Sigmoid colon (tissue), 3 donors: ENCODE data around the gene PRKD1.

Experiments used
- POLR2A ChIP-seq, 2 donors: fragments of 450-650 bp; IDR thresholded peaks; one replicate each; pipeline ENCODE4 v1.6.1; 2016; ENCODE audit warnings: antibody characterized with exemption in 2 of 2, mild to moderate bottlenecking in 2 of 2, moderate library complexity in 2 of 2
- TF ChIP-seq, protein P1 (sequence below), 4 experiments: fragments of 450-650 bp in 3 of 4; fragments of 200-600 bp in 1 of 4; IDR thresholded peaks; one replicate each; pipeline ENCODE4 v1.5.1; 2016 to 2019; ENCODE audit warnings: antibody characterized with exemption in 4 of 4, mild to moderate bottlenecking in 3 of 4, moderate library complexity in 2 of 4

DNA sequence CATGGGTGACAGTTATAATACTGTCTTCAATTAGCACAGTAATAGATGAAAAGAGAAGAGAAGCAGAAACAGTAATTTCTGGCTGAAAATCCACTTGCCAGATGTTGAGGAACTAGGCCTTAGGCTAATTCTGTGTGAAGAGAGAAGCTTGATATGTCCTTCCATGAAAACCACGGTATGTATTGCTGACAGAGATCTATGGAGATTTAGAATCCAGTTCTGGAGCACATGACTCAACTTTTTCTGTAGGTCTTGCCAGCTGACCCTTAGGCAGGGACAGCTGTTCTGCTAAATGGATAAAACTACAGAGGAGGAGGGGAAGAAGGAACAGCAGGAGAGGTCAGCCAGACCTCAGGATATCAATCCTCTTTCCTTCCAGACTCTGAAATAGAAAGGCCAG, 211.5 kb downstream of the PRKD1 start:
- TF ChIP-seq, protein P1, sequence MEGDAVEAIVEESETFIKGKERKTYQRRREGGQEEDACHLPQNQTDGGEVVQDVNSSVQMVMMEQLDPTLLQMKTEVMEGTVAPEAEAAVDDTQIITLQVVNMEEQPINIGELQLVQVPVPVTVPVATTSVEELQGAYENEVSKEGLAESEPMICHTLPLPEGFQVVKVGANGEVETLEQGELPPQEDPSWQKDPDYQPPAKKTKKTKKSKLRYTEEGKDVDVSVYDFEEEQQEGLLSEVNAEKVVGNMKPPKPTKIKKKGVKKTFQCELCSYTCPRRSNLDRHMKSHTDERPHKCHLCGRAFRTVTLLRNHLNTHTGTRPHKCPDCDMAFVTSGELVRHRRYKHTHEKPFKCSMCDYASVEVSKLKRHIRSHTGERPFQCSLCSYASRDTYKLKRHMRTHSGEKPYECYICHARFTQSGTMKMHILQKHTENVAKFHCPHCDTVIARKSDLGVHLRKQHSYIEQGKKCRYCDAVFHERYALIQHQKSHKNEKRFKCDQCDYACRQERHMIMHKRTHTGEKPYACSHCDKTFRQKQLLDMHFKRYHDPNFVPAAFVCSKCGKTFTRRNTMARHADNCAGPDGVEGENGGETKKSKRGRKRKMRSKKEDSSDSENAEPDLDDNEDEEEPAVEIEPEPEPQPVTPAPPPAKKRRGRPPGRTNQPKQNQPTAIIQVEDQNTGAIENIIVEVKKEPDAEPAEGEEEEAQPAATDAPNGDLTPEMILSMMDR (IDR thresholded peaks at IDR 0.05) = no peak
- no peak for TF ChIP-seq POLR2A (IDR thresholded peaks at IDR 0.05)
